SK-N-DZ (cell line): ENCODE data around the gene C2orf80.
"Not testable (repeated sequence)": the region's sequence is repeated elsewhere in the genome, so short reads cannot be mapped to it uniquely, and the experiment has no call there.

ENCODE experiments used
- DNase-seq: peaks from one replicate; pipeline ENCODE4 v3.0.0-alpha.2; 2015; ENCODE audit warnings: low spot score

C2orf80 gene

DNA sequence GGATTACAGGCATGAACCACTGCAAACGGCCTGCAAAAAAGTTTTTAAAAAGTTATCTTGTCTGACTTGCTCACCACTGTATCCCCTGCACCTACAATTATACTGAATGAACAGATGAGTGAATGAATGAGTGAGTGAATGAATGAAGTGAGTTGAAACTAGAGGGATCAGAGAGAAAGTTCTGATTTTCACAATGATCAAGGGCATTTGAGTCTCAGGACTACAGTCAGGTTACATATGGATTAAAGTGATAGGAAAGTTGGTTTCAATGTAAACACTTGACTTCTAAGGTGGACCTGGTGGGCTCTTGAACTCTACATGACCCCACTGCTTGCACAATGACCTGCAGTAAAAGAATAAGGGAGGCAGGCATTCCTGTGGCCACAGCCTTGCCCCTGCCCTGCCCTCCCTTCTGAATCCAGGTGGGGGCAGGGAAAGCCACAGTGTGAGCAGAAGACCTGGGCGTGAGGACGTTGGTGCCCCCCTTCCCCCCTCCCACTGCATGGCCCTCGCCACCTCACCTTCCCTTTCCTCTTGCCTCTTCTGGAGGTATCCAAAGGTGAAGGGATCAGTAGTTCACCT lies 10.7 kb downstream of the C2orf80 start:
- DNase-seq = no peak

- DNase-seq = peak; percentile 12
Observed at GRCh38 chr2:208175840-208176153, 14.0 kb downstream of the C2orf80 start.

DNA sequence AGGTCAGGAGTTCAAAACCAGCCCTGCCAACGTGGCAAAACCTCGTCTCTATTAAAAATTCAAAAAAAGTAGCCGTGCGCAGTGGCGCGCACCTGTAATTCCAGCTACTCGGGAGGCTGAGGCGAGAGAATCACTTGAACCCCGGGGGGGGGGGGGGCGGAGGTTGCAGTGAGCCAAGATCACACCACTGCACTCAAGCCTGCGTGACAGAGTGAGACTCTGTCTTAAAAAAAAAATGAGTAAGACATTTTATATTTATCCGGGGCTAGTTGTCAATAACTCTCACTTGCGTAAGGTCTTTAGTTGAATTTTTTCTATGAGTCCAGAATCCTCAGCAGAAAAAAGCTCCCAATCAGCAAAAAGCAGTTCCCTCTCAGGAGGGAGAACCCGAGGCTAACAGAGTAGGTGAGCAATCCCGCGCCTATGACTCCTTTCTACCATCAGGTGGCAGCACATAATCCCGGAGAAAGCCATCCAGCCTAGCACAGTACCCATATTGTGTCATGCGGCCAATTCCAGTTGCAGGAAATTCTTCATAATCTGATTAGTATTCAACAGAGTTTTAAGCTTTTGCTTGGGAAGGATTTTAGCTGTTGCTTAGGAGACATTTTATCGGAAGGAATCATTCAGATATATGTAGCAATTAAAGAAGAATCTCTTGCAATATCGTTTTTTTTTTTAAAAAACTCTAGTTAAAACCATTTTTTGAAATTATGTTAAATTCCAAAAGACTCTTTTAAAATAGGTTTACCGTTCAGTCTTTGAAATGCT lies 14.6 kb downstream of the C2orf80 start:
- DNase-seq = peak; percentile 81

DNA sequence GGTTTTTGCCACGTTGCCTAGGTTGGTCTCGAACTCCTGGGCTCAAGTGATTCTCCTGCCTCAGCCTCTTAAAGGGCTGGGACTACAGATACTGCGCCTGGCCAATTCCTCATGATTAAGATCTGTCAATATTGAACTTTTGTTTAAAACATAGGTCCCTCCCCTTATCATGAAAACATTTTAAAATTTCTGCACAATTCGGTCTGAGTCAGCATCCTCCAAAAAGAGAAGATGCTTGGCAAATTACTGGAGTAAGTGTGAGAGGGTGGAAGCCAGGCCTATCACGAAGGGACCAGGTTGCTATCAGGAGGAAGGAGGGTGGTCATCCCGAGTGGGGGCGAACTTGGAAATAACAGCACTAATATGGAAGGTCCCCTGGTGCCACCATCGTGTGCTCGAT lies 15.7 kb downstream of the C2orf80 start:
- DNase-seq = no peak

GRCh38 chr2:208172125-208172524 lies 17.7 kb downstream of the C2orf80 start:
- no peak for DNase-seq

DNA sequence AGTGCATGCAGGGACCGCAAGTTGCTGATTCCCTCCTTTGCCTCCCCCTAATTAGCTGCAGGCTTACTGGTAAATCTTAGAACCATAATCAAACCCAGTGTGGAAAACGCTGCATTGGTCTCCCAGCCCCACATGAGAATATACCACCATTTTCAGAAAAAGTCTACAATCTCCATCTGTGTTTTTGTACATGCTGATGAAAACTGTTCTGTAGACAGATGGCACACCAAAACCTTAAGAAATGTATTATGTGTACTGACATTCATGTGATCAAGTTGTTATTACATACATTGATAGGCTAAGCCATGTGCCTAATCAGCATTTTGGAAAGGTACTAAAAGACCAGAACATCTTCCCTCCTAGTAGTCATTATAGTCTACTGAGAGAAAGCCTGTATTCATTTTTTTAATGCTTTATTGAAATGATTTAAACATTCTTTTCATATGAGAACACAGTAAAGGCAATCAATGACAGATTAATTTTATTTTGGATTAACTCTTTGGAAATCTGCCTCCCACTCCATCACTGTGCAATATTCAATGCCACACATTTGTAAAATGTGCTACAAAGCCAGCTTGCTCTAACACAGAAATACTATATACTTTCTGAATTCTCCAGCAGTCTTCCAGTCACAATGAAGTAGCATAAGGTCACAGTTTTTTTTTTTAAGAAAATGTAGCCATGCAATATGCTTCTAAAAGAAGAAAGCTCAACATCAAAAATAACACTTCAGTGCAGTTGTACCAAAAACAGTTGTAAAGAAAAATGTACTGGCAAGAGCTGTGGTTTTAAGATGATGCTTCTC lies 24.7 kb downstream of the C2orf80 start:
- no peak for DNase-seq

GRCh38 chr2:208163489-208163888 lies 26.3 kb downstream of the C2orf80 start, which contains the start of gene CRYGA:
TSS of gene CRYGA (minus strand) at chr2:208163589. CDS start at chr2:208163556, 33 bp downstream.
- no peak for DNase-seq

DNA sequence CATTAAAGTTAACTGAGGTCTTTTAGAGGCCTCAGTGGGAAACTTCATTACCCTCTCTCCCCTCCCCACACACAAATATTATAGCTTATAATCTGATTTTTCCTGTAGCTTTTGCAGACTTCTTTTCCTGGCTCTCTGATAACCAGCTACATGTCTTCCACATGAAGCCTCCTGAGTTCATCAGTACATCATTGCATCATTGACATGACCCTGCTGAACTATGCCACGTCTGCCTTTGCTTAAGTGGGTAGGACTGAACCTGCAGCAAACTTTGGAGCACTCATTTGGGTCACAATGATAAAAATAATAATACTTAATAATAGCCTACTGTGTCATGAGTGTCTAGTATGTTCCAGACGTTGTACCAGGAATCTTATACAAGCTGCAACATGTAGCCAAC lies 33.4 kb downstream of the C2orf80 start:
- DNase-seq = no peak

DNA sequence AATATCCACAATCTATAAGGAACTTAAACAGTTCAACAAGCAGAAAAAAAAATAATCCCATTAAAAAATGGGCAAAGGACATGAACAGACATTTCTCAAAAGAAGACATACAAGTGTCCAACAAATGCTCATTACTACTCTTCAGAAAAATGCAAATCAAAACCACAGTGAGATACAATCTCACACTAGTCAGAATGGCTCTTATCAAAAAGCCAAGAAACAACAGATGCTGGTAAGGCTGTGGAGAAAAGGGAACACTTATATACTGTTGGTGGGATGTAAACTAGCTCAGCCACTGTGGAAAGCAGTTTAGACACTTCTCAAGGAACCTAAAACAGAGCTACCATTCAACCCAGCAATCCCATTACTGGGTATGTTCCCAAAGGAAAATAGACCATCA lies 36.7 kb downstream of the C2orf80 start:
- no peak for DNase-seq

DNA sequence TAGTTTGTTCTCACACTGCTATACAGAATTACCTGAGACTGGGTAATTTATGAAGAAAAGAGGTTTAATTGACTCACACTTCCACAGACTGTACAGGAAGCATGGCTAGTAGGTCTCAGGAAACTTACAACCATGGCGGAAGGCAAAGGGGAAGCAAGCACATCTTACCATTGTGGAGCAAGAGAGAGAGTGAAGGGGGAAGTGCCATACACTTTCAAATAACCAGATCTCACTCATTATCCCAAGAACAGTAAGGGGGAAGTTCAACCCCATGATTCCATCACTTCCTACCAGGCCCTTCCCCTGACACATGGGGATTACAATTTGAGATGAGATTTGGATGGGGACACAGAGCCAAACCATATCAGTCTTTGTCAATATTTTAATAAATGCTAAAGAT lies 38.9 kb downstream of the C2orf80 start:
- DNase-seq = no peak

GRCh38 chr2:208150094-208150493 lies 39.7 kb downstream of the C2orf80 start:
- DNase-seq = no peak

DNA sequence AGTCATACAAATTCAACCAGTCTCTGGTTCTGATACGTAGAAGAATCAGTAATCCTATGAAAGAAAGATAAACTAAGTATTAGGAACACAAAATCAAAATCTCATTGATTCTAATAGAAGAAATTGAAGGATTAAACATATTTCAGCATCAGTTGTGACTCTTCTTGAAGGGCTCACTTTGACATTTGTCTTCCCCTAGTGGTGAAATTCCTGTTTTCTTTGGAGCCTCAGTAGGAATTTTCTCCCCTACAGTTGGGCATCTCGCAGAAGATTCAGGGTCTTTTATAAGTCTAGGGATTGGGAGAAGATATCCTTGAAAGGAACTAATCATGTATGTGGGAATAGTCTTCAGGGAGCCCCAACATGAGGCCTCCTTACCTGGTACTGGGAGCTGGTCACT lies 41.0 kb downstream of the C2orf80 start:
- DNase-seq = no peak

DNA sequence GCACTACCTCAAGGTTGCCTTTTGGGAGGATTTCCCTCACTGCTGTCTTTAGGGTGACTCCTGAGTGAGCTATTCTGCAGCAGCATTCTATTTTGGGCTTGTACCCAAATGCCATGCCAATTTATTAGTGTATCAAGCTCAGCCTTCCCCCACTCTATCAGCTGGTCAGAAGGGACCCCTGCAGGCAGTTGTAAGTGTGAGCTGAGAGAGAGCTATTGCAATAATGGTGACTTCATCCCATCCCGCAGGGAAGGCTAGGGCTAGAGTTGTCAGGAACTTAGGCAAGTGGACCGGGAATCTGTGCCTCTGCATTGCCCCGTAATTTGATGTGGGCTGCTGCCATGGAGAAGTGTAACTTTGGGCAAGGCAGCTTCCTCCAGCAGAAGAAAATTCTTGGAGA lies 42.1 kb downstream of the C2orf80 start:
- DNase-seq = no peak

GRCh38 chr2:208147008-208147407 lies 42.8 kb downstream of the C2orf80 start:
- DNase-seq = no peak

- DNase-seq = no peak
Observed at GRCh38 chr2:208146006-208146405, 43.8 kb downstream of the C2orf80 start, which contains the start of gene CRYGB. TSS of gene CRYGB (minus strand) at chr2:208146158. CDS start at chr2:208146120, 38 bp downstream.

GRCh38 chr2:208142925-208143799 lies 46.7 kb downstream of the C2orf80 start:
- no peak for DNase-seq

DNA sequence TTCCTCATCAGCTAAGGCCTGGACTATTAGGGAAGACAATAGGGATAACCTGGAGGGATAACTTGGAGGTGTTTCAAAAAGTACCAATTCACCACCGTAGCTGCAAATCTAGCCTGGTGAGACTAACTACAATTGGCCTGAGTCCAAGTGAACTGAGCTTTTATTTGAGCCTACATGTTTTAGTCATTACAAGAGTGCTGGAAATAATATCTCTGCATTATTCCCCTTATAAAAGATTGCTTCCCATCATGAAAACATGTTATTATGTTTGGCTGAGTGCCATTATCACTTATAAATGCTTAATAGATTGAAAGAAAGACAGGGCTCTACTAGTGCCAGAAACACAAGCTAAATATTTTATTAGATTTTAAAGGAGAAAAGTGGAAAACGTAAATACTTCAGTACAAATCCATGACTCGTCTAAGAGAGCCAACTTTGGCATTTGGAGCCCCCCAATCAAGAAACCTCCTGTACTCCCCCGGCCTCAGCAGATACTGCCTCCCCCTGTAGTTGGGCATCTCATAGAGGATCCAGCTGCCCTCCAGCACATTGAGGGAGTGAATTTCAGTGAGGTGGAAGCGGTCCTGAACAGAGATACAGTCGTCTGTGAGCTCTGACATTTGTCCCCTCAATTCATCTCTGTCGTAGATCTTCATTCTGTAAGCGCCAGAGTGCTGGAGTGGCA lies 47.4 kb downstream of the C2orf80 start:
- DNase-seq = no peak

- no peak for DNase-seq
Observed at GRCh38 chr2:208139447-208139846, 50.4 kb downstream of the C2orf80 start.

GRCh38 chr2:208138334-208138733 lies 51.5 kb downstream of the C2orf80 start:
- not testable (repeated sequence) for DNase-seq

- no peak for DNase-seq
Observed at GRCh38 chr2:208136716-208137094, 53.1 kb downstream of the C2orf80 start.
